NCI-H146 treated with DMSO at 0.1 percent for 48 hours (cell line): ENCODE measurements around the gene SLC11A1.

Experiments
- DNase-seq: peaks from one replicate; lab custom pipeline; 2025; ENCODE audit not compliant: unreplicated experiment; lab: John Stamatoyannopoulos, UW

Gene SLC11A1

DNA sequence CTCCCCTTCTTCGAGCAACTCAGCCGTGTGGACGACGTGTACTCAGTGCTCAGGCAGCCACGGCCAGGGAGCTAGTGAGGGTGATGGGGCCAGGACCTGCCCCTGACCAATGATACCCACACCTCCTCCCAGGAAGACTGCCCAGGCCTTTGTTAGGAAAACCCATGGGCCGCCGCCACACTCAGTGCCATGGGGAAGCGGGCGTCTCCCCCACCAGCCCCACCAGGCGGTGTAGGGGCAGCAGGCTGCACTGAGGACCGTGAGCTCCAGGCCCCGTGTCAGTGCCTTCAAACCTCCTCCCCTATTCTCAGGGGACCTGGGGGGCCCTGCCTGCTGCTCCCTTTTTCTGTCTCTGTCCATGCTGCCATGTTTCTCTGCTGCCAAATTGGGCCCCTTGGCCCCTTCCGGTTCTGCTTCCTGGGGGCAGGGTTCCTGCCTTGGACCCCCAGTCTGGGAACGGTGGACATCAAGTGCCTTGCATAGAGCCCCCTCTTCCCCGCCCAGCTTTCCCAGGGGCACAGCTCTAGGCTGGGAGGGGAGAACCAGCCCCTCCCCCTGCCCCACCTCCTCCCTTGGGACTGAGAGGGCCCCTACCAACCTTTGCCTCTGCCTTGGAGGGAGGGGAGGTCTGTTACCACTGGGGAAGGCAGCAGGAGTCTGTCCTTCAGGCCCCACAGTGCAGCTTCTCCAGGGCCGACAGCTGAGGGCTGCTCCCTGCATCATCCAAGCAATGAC, 22.4 kb downstream of the SLC11A1 start:
- DNase-seq: no peak

DNA sequence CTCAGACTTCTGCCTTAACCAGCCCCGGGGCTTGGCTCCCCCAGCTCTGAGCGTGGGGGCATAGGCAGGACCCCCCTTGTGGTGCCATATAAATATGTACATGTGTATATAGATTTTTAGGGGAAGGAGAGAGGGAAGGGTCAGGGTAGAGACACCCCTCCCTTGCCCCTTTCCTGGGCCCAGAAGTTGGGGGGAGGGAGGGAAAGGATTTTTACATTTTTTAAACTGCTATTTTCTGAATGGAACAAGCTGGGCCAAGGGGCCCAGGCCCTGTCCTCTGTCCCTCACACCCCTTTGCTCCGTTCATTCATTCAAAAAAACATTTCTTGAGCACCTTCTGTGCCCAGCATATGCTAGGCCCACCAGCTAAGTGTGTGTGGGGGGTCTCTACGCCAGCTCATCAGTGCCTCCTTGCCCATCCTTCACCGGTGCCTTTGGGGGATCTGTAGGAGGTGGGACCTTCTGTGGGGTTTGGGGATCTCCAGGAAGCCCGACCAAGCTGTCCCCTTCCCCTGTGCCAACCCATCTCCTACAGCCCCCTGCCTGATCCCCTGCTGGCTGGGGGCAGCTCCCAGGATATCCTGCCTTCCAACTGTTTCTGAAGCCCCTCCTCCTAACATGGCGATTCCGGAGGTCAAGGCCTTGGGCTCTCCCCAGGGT, 23.1 kb downstream of the SLC11A1 start:
- DNase-seq: no peak

DNA sequence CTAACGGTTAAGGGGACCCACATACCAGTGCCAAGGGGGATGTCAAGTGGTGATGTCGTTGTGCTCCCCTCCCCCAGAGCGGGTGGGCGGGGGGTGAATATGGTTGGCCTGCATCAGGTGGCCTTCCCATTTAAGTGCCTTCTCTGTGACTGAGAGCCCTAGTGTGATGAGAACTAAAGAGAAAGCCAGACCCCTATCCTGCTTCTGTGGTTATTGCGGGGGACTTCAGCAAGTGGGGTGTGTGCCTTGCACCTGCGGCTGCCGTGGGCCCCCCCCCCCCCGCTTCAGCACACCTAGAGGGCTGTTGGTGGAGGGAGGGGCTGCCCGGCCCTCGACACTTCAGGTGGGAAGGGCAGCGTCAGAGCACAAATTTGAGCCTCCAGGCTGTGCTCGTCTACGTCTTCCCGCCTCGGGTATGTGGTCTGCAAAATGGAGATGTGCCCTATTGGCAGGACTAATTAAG, 23.7 kb downstream of the SLC11A1 start:
- DNase-seq: no peak

DNA sequence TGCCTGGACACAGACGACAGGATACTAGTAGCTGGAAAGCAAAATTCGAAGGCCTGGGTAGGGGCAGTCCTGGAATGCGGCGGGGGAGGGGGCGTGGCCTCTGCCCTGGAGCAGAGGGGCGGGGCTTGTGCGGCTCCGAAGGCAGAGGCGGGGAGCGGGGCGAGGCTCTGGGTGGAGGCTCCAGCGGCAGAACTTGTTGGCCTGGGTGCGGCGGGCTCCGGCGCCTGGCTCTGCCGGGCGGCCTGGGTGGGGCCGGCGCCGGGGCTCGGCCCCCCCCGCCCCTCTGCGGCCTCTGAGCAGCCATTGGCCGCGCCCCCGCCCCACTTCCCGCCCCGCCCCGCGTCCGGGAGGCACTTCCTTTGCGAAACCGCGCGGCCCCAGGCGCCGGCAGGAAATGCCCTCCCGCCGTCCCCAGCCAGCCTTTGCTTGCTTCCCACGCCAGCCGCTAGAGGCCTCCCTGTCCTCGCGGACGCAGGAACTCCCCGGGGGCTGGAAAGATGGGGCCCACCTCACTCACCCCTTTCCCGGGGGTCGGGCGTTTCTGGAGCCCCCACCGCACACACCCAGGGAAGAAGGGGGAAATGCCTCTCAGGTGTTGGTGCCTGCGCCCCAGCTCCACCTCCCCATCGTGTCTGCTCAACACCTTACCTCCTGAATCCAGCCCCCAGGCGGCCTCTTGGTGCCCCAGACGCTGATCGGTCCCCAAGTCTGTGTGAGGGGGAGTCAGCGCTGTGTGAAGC, 24.3 kb downstream of the SLC11A1 start:
- peak; percentile 78 for DNase-seq

DNA sequence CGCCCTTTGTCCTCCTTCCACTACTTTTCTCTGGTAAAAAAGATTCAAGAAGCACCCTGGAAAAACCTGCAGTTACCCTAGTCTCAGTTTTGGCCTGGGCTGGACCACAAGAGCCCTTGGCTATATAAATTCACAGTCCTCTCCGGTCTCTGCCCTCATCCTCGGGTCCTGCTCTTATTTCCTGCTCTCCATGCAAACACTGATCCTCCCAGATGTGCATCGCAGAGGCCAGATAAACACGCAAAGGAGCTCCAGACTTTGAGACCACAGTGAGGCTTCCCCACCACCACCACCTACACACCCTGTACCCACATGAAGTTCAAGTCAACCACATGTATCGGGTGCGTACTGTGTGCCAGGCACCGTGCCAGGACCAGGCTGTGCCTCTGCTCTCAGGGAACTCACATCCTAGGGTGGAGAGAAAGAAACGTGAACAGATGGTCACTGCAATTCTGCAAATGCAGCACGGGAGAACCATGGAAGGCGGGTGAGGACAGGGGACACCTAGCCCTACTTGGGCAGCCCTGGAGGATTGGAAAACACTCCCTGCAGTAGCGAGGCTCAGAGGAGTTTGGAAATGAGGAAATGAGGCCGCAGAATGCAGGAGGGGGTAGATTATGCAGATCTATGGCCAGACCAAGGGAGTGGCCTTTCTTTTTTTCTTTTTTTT, 25.0 kb downstream of the SLC11A1 start:
- no peak for DNase-seq

DNA sequence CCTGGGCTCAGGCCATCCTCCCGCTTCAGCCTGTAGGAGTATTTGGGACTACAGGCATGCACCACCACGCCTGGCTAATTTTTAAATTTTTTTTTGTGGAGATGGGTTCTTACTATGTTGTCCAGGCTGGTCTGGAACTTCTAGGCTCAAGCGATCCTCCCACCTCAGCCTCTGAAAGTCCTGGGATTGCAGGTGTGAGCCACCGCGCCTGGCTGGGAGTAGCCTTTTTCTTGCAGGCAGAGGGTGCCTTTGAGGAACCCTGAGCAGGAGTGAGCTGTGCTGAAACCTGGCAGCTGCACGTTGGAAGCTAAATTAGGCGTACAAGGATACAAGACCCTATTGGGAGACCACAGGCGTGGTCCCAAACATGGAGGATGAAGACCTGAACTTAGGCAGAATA, 25.6 kb downstream of the SLC11A1 start:
- no peak for DNase-seq

DNA sequence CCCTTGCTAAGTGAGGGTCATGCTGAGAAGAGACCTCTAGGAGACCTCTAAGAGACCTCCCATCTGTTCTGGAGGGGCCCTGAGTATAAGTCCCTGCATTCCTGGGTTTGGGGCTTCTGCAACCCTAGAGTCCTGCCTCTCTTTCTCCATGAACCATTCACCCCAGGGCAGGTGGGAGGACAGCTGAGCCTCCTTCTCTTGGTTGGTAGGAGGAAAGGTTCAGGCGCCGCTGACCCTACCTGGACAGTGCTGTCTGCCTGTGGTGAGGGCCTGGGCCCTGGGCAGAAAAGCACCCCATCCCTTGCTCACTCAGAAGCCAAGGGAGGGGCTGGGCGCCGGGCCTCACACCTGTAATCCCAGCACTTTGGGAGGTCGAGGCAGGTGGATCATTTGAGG, 36.2 kb downstream of the SLC11A1 start:
- no peak for DNase-seq

DNA sequence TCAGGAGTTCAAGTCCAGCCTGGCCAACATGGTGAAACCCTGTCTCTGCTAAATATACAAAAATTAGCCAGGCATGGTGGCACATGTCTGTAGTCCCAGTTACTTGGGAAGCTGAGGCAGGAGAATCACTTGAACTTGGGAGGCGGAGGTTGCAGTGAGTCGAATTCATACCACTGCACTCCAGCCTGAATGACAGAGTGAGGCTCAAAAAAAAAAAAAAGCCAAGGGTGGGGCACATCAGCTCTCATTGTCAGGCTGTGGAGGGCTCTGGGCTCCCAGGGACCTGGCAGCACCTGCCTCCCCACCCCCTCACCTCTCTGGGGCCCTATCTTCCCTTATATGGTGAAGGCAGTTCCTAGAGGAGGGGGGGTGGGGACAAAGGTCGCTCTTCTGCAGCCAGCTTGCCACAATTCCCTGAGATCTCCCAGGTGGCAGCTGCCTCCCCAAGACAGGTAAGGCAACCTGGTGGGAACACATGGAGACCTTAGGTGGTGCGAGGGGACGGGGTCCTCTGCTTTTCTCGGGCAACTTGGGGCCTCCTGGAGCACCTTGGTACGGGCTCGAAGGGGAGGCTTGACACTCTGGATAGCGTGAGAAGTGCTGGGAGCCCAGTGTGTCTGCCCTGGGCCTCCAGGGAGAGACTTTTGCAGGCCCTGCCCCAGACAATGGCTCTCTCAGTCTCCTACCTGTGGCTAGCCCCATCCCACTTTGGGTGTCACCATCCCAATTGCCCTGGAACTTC, 36.8 kb downstream of the SLC11A1 start, which contains the start of gene VIL1:
Gene VIL1, plus strand, starts transcription at position 407 of the 742 bp plus-strand sequence. CDS start 4,656 bp downstream, outside the sequence.
- peak; percentile 75 for DNase-seq

DNA sequence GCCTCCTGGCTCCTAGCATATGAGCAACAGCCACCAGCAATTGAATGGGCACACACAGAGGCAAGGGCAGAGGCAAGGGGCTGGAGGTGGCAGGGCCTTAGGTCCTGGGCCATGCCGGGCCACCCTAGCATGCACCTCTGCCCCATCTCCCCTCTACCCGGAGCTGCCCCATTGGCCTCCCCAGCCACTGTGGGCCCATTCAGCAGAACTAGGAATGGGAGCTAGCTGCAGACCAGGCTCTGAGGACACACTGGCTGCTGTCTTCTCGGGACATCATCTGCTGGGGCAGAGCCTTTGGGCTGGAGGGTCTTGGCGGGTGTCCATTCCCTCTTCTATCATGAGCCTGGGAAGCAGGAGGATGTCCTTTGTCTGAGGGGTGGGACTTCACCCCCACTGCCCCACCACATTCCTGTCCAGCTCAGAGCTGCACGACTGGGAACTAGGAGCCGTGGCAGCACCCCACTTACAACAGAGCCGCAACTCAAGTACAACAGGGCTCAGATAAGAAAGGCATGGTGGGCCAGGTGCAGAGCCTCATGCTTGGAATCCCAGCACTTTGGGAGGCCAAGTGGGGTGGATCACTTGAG, 37.6 kb downstream of the SLC11A1 start:
- no peak for DNase-seq

DNA sequence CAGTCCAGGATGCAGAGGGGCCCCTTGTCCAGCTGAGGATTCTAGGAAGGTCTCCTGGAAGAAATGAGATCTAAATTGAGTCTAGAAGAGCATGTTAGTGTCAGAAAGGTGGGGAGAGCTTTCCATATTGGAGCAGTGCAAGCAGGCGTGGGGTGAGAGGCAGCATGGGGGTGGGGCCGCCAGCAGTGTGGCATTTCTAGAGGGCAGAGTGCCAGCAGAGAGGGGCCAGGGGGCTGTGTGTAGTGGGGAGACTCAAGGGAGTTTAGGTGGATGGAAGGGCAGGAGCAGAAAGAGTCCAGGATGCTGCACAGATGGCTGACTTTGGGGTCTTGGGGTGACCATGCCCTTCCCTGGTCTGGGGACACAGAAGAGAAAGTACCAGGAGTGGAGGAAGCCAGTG, 39.0 kb downstream of the SLC11A1 start:
- no peak for DNase-seq

DNA sequence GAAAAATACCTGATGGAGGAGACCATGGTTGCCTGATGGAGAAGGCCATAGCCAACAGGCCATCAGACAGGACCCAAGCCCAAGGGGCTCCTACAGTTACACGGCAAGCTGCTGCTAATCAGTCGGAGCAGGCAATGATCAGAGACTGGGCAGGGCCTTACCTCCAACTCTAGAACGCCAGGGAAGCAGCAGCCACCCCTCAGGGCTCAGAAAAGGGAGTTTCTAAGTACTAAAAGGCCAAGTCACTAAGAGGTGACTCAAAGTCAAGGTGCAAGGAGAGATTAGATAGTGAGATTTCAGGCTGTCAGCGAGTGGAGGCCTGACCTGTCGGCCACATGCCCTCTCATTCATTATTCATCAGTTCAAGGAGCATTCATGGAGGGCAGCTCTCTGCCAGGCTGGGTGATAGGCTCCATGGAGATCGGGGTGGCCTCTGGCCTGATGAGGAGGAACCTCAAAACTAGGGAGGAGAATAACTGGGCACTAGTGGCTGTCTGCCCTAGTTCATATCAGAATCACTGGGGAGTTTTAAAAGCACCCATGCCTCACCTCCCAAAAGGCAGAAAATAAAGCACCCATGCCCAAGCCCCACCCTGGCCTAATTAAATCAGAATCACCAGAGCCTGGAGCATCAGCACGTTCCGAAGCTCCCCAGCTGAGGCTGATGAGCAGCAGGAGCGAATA, 40.5 kb downstream of the SLC11A1 start:
- DNase-seq: no peak

DNA sequence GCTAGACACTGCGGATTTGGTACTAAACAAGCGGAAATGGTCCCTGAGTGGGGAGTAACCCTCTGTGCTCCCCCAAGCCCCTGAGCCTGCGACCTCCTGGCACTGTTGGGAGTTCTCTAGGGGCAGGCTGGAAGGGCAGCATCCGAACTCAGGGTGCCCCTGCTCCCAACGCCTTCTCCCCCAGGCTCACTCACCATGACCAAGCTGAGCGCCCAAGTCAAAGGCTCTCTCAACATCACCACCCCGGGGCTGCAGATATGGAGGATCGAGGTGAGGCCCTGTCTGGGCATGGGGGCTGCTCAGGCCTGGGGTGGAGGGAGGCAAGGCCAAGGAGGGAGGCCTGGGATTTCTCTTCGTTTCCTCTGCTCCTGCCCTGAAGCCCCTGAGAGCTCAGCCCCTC, 41.5 kb downstream of the SLC11A1 start:
- DNase-seq: no peak

DNA sequence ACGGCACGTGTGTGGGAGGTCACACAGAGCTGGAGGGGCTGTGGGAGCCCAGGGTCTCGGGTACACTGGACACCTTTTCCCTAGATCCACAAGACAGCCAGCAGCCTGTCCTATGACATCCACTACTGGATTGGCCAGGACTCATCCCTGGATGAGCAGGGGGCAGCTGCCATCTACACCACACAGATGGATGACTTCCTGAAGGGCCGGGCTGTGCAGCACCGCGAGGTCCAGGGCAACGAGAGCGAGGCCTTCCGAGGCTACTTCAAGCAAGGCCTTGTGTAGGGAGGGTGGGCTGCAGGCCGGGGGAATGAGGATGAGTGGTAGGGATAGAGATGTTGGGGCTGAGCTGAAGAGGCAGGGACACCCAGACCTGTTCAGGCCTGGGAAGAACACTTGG, 43.5 kb downstream of the SLC11A1 start:
- no peak for DNase-seq

DNA sequence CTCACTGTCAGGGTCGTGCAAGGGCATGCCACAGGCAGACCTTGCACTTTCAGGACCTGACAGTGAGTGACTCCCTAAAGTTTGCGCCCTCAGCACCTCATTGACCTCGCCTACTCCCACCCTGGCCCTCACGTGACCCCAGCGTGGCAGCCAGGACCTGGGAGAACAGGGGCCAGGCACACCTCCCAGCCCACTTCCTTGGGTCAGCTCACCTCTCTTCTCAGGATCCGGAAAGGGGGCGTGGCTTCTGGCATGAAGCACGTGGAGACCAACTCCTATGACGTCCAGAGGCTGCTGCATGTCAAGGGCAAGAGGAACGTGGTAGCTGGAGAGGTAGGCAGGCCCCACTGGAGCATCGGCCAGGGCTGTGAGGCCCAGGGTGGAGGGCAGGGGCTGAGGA, 45.7 kb downstream of the SLC11A1 start:
- DNase-seq: no peak

DNA sequence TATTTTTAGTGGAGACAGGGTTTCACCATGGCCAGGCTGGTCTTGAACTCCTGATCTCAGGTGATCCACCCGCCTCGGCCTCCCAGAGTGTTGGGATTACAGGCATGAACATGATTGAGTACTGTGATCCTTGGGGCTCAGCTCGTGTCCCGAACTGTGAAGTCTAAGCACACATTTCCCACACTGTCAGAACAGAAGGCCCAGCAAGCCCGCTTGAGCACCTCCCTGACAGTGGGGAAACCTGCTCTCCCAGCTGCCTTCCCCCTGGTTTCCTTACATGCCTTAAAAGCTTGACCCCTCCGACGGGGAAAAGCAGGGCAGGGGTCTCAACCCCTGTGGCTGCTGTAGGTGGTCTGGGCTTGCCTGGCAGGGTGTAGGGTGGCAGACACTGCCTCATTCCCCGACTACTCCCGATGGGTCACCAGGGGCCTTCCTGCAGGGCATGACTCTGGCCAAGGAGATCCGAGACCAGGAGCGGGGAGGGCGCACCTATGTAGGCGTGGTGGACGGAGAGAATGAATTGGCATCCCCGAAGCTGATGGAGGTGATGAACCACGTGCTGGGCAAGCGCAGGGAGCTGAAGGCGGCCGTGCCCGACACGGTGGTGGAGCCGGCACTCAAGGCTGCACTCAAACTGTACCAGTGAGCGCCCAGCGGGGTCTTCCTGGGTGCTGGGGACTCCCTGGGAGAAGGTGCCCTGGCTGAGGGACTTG, 46.9 kb downstream of the SLC11A1 start:
- no peak for DNase-seq

DNA sequence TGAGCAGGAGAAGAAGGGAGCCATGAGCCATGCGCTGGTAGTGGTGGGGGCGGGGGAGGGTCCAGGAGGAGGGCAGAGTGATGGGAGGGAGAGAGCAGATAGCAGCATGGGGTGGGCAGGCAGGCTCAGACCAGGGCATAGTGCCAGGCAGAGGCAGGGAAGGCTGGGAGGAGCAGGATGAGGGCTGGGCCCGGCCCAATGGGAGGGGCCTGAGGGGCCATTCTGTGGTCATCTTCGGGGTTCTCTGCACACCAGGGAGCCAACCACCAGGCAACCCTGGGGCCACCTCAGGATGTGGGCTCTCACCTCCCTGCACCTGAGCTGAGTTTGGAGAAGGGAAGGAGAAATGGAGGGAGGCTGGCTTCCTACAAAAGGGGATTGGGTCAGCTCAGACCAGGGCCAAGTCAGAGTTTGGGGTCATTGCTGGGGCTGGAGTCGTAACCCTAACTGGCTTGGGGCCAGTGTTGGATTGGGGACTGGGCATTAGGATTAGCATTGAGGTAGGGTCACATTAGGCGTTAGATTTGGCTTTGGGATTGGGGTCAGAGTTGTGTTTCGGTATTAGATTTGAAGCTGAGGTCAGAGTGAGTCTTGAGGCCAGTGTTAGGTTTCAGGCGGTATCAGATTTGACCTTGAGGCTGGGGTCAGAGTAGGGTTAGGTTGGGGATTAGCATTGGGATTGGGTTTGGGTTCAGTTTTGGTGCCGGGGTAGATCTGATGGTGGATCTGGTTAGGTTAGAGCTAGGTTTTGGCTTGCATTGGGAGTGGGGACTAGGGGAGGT, 48.0 kb downstream of the SLC11A1 start:
- DNase-seq: no peak

DNA sequence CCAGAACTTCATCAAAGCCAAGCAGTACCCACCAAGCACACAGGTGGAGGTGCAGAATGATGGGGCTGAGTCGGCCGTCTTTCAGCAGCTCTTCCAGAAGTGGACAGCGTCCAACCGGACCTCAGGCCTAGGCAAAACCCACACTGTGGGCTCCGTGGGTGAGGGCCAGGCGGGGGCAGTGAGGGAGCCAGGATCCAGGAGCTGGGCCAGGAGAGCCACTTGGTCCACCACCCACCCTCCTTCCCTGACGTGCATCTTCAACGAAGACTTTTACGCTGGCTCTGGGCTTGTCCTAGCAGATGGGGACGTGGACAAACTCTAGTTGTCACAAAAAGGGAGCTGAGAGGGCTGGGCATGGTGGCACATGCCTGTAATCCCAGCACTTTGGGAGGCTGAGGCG, 48.6 kb downstream of the SLC11A1 start:
- DNase-seq: no peak

DNA sequence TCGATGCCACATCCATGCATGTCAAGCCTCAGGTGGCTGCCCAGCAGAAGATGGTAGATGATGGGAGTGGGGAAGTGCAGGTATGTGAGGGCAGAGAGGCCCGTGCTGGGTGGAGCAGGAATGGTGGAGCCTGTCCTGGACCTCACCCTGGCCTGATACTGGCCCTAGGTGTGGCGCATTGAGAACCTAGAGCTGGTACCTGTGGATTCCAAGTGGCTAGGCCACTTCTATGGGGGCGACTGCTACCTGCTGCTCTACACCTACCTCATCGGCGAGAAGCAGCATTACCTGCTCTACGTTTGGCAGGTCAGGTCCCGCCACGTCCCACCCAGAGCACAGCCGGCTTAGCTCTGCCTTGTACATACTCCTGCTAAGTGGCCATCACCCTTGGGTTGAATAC, 49.8 kb downstream of the SLC11A1 start:
- no peak for DNase-seq
